Ovary (tissue), 9 donors: Measurements from ENCODE around the gene SCO2. TPM values are rescaled to one million over a fixed set of nuclear protein-coding genes. Genes with fewer than 3 reads are reported as not detected.

Experiments used
- DNase-seq, 5 donors: peaks; one replicate each; pipeline ENCODE4 v3.0.0-alpha.2; 2019 to 2020
- H3K27ac ChIP-seq, 2 donors: fragments of 200-600 bp; one replicate each; pipeline versions ENCODE4 v1.5.1 to v1.8.0; 2019 to 2022
- H3K27me3 ChIP-seq: fragments of 200-600 bp; one replicate; pipeline ENCODE4 v1.8.0; 2022
- H3K36me3 ChIP-seq: fragments of 200-600 bp; sonication (generic); one replicate; pipeline ENCODE4 v1.5.1; 2019
- H3K4me1 ChIP-seq: one replicate; pipeline ENCODE4 v1.8.1; 2013; ENCODE audit warnings: mild to moderate bottlenecking, moderate library complexity; ENCODE audit not compliant: insufficient read depth
- H3K4me3 ChIP-seq: fragments of 200-600 bp; sonication (generic); one replicate; pipeline ENCODE4 v1.5.1; 2017
- H3K9me3 ChIP-seq, 2 donors: fragments of 200-600 bp in 1 of 2; sonication (generic) in 1 of 2; one replicate each; pipeline versions ENCODE4 v1.5.1 to v1.8.1; 2013 to 2019; ENCODE audit warnings: mild to moderate bottlenecking in 1 of 2, moderate library complexity in 1 of 2
- CTCF ChIP-seq, 3 donors: fragments of 450-650 bp in 2 of 3; fragments of 200-600 bp in 1 of 3; IDR thresholded peaks; one replicate each; pipeline versions ENCODE4 v1.5.1 to v1.8.0; 2016 to 2022; ENCODE audit warnings: antibody characterized with exemption in 3 of 3, mild to moderate bottlenecking in 1 of 3
- EP300 ChIP-seq: sonication (generic); formaldehyde crosslinking; IDR thresholded peaks from one replicate; pipeline ENCODE4 v1.6.1; 2017; ENCODE audit warnings: antibody characterized with exemption
- POLR2A ChIP-seq: fragments of 450-650 bp; IDR thresholded peaks from one replicate; pipeline ENCODE4 v1.6.1; 2017; ENCODE audit warnings: antibody characterized with exemption, mild to moderate bottlenecking, moderate library complexity
- WGBS, 3 donors: extraction: QIAGEN DNeasy Blood & Tissue Kit in 1 of 3; methylation state at CpG; one replicate each; pipeline versions ENCODE4 v1.1.5 to v1.1.7; 2013 to 2017; 5-methylcytosine and 5-hydroxymethylcytosine counted together
- intact Hi-C, 4 donors: fragments of 100-400 bp; cut with DNase I; formaldehyde crosslinking; loops; one replicate each; pipeline versions ENCODE4 v1.11.0 to v1.15.1; 2022 to 2023
- polyA plus RNA-seq, 2 donors: library from polyadenylated mRNA; stranded (reverse); fragments of 200-250 nt in 1 of 2; fragments of 350-450 nt in 1 of 2; fragmentation: Illumina TruSeq in 1 of 2; extraction: RNeasy Lipid Tissue Mini Kit (QIAGEN cat#74804) in 1 of 2; gene quantifications; one replicate each; pipeline ENCODE4 v1.2.3, GENCODE V29; 2013 to 2014
- total RNA-seq, 7 donors: library from RNA; depleted of rRNA in 2 of 7; stranded (reverse); fragments of >200 nt in 2 of 7; fragmentation: NEBNext Ultra II Directional in 3 of 7; extraction: Animal tissue kit (Norgen Biotek cat#: 25700) in 3 of 7; gene quantifications; one replicate each; pipeline versions ENCODE4 v1.1.0 to v1.2.4, GENCODE V29; 2016 to 2023
- donor health status: DM: no; HTN: no; CAD: no; lungs with moderate emphysema.
- donor health status: DM: no; HTN: no; CAD: no.
- donor health status: Bipolar disorder and iron deficiency.
- donor health status: DM: yes; HTN: yes; CAD: no.
- donor health status: DM: no; HTN: no; CAD: no.
- donor health status: DM: yes; HTN: yes; CAD: no.

SCO2 gene
- total and polyA plus RNA-seq, 9 donors = 0.73 to 5.1 (median 0.97) TPM; not detected in 4

DNA sequence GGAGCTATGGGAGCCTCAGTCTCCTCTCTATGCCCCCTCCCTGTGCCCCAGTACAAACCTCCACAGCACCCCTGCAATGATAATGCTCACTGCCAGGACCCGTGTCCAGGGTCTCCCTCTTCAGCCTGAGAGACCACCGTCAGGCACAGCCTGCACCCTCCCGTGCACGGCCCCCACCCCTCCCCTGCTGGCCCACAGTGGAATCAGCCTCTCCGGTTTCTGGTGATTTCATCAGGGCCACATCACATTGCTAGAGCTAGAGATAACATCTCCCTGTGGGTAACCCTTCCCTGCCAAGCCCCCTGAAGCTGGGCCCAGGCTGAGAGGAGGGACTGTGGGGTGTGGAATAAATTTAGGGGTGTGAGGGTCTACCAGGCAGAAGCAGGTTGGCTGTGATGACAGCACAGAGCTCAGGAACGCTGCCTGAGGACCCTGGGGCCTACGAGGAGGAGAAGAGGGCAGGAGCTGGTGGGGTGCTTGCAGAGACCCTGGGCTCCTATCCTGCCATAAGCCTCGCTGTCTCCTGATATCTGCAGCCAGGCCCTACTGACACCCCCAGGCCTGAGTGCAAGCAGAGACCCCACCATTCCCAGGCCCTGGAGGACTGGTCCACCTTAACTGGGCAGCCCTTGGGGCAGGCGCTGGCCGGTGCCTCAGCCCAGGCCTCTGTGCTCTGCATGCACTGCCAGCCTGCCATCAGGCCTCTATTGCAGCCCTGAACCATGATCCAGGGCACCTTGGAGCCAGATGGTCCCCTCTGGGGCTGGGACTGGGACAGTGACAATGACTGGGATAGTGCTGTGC, 20.3 kb upstream of the SCO2 start, which contains the start of gene KLHDC7B:
KLHDC7B (plus strand) TSS at position 378 of the 804 bp plus-strand sequence; CDS start at position 723, 345 bp downstream.
- TF ChIP-seq EP300 (no peak), CTCF (IDR thresholded peaks at IDR 0.05) (no peak), POLR2A (no peak)
- DNase-seq = no peak
- Histone ChIP-seq H3K4me3 (no peak within 1 kb of the TSS), H3K36me3 (no peaks in the 10 kb centered on the region), H3K27ac (no peak within 1 kb of the TSS), H3K4me1 (no peaks in the 10 kb centered on the region), H3K27me3 (peaks cover 7% of the 10 kb centered on the region), H3K9me3 (no peaks in the 10 kb centered on the region)
- 46 to 62% (median 61%) methylated on average over 8 to 10 of the region's 10 CpGs for WGBS, 3 donors
- intact Hi-C loops = no loop called here

GRCh38 chr22:50544746-50545253, 19.4 kb upstream of the SCO2 start:
- intact Hi-C loops = no loop called here
- no peak overlapping the region for H3K27ac ChIP-seq
- H3K27me3 ChIP-seq = peaks cover 7% of the 10 kb centered on the region
- TF ChIP-seq POLR2A (no peak), CTCF (IDR thresholded peaks at IDR 0.05) (no peak), EP300 (no peak)
- no peak overlapping the region for H3K4me3 ChIP-seq
- 73 to 87% (median 75%) methylated on average over 5 of the region's 5 CpGs for WGBS, 3 donors
- no peaks in the 10 kb centered on the region for H3K36me3 ChIP-seq
- no peak for DNase-seq
- no peaks in the 10 kb centered on the region for H3K4me1 ChIP-seq
- H3K9me3 ChIP-seq = no peaks in the 10 kb centered on the region

DNA sequence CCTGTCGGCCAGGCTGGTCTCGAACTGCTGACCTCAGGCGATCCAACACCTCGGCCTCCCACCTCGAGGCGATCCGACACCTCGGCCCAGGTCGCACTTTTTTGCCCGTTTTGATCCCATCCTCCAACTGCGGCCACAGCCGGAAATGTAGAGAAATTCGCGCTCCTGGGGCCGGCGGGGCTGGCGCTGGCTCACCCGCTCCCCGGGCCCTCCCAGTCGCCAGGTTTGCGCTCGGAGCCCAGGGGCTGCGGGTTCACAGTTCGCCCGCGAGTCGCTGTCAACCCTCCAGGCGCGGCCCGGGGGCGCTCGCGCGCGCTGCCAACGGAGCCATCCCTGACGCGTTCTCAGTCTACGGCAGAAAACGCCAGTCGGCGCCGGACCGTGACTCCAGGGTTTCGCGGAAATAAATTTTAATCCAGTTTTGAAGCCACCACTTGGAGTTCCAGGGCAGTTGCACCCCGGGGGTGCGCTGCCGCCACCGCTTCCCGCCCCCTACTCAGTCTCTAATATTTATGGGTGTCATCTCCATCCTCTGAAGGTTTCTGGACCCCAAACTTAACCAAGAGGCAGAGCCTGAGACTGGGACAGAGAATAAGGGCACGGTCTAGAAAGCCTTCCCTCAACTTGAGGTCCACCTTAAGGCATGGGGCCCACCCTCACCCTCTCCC, 18.8 kb upstream of the SCO2 start:
- H3K27ac ChIP-seq = no peak overlapping the region
- peaks cover 7% of the 10 kb centered on the region for H3K27me3 ChIP-seq

More for the DNA sequence above, 18.8 kb upstream of the SCO2 start:
- no peaks in the 10 kb centered on the region for H3K4me1 ChIP-seq
- no peaks in the 10 kb centered on the region for H3K9me3 ChIP-seq
- DNase-seq = peak in 3 of 5 donors; percentile 62 to 72 (median 62)
- intact Hi-C loops = no loop called here
- 3 to 4% (median 4%) methylated on average over 39 to 52 of the region's 52 CpGs for WGBS, 3 donors
- TF ChIP-seq CTCF (IDR thresholded peaks at IDR 0.05) (no peak), POLR2A (no peak), EP300 (no peak)
- H3K4me3 ChIP-seq = no peak overlapping the region
- no peaks in the 10 kb centered on the region for H3K36me3 ChIP-seq
